ENCODE data around the gene POLRMT.
"Not testable (repeated sequence)": the region's sequence is repeated elsewhere in the genome, so short reads cannot be mapped to it uniquely, and the experiment has no call there.

Gene POLRMT

DNA sequence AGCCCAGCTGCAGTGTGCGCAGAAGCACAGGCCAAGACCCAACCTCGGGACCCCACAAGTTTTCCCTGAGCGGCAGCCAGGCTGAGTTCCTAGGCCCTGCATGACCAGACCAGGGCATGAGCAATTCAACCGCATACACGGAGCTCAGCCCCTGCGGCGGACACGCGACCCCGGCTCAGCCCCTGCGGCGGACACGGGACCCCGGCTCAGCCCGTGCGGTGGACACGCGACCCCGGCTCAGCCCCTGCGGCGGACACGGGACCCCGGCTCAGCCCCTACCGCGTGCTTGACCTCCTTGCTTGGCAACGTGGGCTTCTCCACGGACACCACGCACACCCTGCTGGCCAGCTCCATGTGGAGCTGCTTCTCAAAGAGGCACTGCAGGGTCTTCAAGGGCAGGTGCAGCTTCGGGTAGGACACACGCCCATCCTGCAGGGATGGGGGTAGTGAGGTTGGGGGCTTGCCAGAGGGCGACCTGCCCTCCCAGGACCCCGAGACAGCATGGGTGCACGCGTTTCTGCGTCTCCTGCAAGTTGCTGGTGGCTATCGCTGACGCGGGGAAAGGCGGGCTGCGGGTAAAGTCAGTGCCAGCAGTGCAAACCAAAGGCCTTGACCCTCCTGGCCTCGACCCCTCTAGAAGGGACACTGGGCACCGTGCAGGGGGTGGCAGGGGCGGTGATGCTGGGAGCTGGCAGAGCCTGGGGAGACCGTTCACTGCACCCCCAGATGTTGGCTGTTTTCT lies 10.0 kb downstream of the POLRMT start:
- ChIA-PET POLR2A (interaction anchor here (0.8 to 1.2 kb wide), 2 partner anchors 11 kb away, joined by 3 to 4 read pairs; no protein-coding TSS in a partner anchor), CTCF (interaction anchor here (1.0 kb wide), 1 partner anchor 38 kb away, joined by 3 read pairs; no protein-coding TSS in a partner anchor)
- H3K4me3 ChIP-seq (ENCODE audit: low read depth, low read length) = no peak overlapping the region
- TF ChIP-seq, protein P1, sequence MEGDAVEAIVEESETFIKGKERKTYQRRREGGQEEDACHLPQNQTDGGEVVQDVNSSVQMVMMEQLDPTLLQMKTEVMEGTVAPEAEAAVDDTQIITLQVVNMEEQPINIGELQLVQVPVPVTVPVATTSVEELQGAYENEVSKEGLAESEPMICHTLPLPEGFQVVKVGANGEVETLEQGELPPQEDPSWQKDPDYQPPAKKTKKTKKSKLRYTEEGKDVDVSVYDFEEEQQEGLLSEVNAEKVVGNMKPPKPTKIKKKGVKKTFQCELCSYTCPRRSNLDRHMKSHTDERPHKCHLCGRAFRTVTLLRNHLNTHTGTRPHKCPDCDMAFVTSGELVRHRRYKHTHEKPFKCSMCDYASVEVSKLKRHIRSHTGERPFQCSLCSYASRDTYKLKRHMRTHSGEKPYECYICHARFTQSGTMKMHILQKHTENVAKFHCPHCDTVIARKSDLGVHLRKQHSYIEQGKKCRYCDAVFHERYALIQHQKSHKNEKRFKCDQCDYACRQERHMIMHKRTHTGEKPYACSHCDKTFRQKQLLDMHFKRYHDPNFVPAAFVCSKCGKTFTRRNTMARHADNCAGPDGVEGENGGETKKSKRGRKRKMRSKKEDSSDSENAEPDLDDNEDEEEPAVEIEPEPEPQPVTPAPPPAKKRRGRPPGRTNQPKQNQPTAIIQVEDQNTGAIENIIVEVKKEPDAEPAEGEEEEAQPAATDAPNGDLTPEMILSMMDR (IDR thresholded peaks at IDR 0.05; ENCODE audit: insufficient read depth, low read length, missing control alignments) = no peak
- no peak for DNase-seq (ENCODE audit: low read depth, low spot score)

DNA sequence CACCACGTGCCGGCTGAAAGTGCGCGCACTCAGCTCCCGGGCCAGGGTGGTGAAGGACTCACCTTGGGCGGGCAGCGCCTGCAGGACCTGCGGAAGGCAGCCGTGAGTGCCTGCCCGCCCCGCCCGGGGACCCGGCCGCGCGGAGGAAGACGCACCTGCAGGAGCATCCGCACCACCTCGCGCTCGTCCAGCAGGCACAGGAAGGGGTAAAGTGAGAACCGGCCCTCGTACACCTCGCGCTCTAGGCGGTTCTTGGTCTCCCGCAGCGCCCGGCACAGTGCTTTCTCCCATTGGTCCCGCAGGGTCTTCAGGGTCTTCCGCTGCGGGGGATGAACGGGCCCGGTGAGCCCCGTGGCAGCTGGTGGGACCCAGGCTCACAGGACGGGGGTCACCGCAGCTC lies 10.7 kb downstream of the POLRMT start:
- TF ChIP-seq, protein P1 (IDR thresholded peaks at IDR 0.05; ENCODE audit: insufficient read depth, low read length, missing control alignments) = no peak
- ChIA-PET POLR2A (interaction anchor here (0.8 kb wide), 1 partner anchor 10 kb away, joined by 4 read pairs; no protein-coding TSS in a partner anchor), CTCF (interaction anchor here (1.0 kb wide), 1 partner anchor 38 kb away, joined by 3 read pairs; no protein-coding TSS in a partner anchor)
- H3K4me3 ChIP-seq (ENCODE audit: low read depth, low read length) = no peak overlapping the region
- DNase-seq (ENCODE audit: low read depth, low spot score) = no peak

DNA sequence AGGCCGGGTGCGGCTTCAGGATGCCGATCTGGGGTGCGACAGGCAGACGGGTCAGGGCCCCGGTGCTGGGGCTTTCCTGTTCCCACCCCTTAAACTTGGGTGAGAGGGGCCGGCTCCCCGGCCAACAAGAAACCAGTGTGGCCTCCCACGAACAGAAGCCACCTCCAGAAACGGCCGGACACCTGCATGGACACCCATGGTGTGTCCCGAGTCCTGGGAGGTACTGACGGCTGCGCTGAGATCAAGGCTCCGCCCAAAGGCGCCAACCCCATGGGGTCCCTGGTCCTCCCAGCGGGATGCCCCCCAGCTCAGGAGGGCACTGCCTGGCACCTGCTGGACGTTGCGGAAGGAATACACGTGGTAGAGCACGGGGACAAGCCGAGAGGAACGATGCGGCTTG lies 11.5 kb downstream of the POLRMT start:
- CTCF ChIA-PET = no interaction called here
- POLR2A ChIA-PET = no interaction called here
- no peak overlapping the region for H3K4me3 ChIP-seq (ENCODE audit: low read depth, low read length)
- TF ChIP-seq, protein P1 (IDR thresholded peaks at IDR 0.05; ENCODE audit: insufficient read depth, low read length, missing control alignments) = no peak
- DNase-seq (ENCODE audit: low read depth, low spot score) = no peak

DNA sequence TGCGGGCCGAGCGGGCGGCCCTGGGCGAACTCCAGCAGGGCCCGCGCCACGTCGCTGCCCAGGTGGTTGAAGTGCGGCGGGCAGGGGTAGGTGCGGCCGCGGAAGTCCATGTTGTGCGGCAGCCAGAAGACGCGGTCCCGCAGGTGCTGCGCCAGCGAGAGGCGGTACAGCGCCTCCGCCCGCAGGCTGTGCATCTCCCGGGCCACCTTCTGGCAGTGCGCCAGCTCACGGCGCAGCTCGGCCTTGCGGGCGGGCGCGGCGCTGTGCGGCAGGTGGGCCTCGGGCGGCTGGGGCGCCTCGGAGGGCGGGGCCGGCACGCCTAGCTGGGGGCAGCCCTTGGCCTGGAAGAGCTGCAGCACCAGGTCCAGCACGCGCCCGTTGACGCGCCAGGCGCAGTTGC lies 12.1 kb downstream of the POLRMT start:
- CTCF ChIA-PET; H3K4me3 ChIP-seq (ENCODE audit: low read depth, low read length); DNase-seq (ENCODE audit: low read depth, low spot score); POLR2A ChIA-PET: not testable (repeated sequence)

DNA sequence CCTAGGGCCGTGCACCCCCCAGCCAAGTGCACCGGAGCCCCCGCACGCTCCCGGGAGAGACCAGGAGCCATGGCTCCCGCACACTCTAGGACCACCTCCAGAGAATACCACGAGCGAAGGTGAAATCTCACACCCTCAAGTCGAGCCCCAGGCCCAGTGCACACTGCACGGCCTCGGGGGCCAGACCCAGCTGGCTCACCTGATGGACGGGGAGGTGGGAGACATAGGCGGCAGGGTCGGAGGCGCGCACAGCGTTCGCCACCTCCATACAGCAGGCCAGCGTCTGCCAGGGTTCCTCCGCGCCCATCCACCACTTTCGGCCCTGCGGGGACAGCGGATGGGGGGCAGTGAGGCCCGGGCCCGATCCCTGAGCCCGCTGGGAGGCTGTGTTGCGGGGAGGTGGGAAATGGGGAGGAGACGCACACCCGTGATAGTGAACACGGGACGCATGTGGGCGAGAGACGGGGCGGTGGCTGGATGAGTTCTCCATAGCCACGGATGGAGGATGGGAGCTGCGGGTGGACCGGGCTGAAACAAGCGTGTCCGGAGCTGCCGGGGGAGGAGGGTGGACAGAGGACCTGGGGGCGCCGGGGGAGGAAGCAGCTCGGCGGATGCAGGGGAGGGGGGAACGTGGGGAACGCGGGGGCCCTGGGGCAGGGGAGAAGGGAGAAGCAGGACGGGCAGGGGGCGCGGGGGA lies 13.0 kb downstream of the POLRMT start:
- CTCF ChIA-PET = no interaction called here
- no peak for DNase-seq (ENCODE audit: low read depth, low spot score)
- POLR2A ChIA-PET = no interaction called here

DNA sequence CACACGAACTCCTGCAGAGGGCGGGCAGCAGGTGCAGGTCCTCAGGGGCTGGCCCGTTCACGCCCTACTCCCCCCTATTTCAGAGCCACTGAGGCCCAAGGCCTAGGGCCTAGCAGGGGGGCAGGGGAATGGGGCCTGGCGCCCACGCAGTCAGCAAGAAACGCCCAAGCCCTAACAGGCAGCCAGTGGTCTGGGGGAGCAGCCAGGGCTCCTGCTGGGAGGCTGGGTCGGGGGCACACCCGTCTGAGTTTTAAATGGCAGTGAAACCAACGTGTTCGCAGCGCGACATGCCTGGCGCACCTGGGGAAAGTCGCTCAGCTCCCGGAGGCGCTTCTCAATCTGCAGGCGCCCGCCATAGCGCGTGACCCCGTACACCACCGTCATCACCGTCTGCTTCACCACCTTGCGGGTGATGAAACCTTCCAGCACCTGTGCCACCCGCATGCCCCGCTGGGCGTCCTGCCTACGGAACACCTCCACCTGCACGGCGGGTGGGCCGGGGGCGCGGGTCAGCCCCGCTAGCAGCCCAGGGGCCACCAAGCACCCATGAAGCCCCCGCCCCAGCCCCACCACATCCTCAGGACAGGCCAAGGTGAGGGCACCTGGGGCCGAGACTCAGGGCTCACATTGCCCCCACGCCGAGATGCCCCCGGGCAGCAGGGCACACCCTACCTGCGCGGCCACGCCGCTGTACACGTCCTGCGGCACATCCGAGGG lies 13.9 kb downstream of the POLRMT start:
- TF ChIP-seq, protein P1 (IDR thresholded peaks at IDR 0.05; ENCODE audit: insufficient read depth, low read length, missing control alignments) = no peak
- DNase-seq (ENCODE audit: low read depth, low spot score) = no peak
- ChIA-PET CTCF (no interaction called here), POLR2A (no interaction called here)
- no peak overlapping the region for H3K4me3 ChIP-seq (ENCODE audit: low read depth, low read length)

More for the DNA sequence above, 13.0 kb downstream of the POLRMT start:
- no peak overlapping the region for H3K4me3 ChIP-seq (ENCODE audit: low read depth, low read length)
- TF ChIP-seq, protein P1 (IDR thresholded peaks at IDR 0.05; ENCODE audit: insufficient read depth, low read length, missing control alignments) = no peak
